ENCODE measurements around the gene CENPM. TPM values are rescaled to one million over a fixed set of nuclear protein-coding genes. Genes with fewer than 3 reads are reported as not detected.

Gene CENPM
- polyA plus RNA-seq, 1 donor (not counting 4 experiments of a cell fraction or from before 2014, with no cell fraction given) = 4.8 TPM

DNA sequence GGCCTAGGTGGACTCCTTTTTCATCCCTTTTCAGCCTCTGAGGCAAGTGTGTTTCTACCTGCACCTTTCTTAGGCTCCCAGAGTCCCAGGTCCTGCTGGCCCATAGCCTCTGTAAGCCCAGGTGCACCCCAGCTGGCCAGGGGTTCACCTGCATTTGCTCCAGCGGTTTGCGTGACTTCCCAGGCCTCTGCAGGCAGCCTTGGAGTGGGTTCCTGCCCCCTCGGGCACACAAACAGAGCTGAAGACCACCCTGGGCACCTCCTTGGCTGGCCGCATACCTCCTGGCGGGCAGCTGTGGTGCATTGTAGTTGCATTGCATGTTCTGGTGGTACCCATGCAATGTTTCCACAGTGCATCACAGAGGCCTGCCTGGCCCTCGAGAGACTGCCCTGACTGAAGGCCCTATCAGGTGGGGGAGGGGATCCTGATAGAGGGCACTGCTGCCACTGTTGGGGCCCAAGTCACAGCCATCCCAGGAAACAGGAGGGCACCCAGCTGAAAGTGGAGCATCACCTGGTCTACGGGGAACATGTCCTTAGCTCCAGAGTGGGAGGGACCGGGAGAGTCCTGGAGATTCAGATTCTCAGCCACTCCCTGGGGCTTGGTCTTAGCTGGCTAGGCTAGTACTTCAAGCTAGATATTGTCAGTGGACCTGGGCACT, 46.2 kb downstream of the CENPM start:
- Histone ChIP-seq H3K9me3 (ENCODE audit: control insufficient read depth, low read depth, low read length) (no peaks in the 10 kb centered on the region), H3K4me3 (ENCODE audit: control insufficient read depth in 2 of 3, extremely low read depth in 1 of 3, insufficient read depth in 2 of 3, low read depth in 1 of 3, low read length in 3 of 3) (no peak overlapping the region), H4K20me1 (ENCODE audit: control insufficient read depth, extremely low read depth, insufficient read depth, low read length) (peaks cover 3% of the 10 kb centered on the region), H2AFZ (ENCODE audit: control insufficient read depth, low read length) (no peak overlapping the region), H3K36me3 (ENCODE audit: control insufficient read depth in 2 of 2, extremely low read depth in 1 of 2, insufficient read depth in 2 of 2, low read length in 2 of 2) (peaks cover 62 to 65% of the 10 kb centered on the region in 2 experiments), H3K4me2 (ENCODE audit: control insufficient read depth, extremely low read depth, insufficient read depth, low read depth, low read length) (no peak overlapping the region), H3K27ac (ENCODE audit: control insufficient read depth, insufficient read depth, low read length) (no peak overlapping the region), H3K27me3 (ENCODE audit: control insufficient read depth, extremely low read depth, insufficient read depth, low read length) (no peaks in the 10 kb centered on the region), H3K79me2 (ENCODE audit: control insufficient read depth, insufficient read depth, low read length) (no peaks in the 10 kb centered on the region), H3K4me1 (ENCODE audit: control insufficient read depth, extremely low read depth, insufficient read depth, low read length) (no peaks in the 10 kb centered on the region), H3K9me1 (ENCODE audit: control insufficient read depth, extremely low read depth, insufficient read depth, low read length) (no peaks in the 10 kb centered on the region), H3K9ac (ENCODE audit: control insufficient read depth, extremely low read depth, insufficient read depth, low read length) (no peak overlapping the region)
- FAIRE-seq (no peak), DNase-seq (ENCODE audit: low read depth, low spot score) (no peak)
- TF ChIP-seq, protein P1, sequence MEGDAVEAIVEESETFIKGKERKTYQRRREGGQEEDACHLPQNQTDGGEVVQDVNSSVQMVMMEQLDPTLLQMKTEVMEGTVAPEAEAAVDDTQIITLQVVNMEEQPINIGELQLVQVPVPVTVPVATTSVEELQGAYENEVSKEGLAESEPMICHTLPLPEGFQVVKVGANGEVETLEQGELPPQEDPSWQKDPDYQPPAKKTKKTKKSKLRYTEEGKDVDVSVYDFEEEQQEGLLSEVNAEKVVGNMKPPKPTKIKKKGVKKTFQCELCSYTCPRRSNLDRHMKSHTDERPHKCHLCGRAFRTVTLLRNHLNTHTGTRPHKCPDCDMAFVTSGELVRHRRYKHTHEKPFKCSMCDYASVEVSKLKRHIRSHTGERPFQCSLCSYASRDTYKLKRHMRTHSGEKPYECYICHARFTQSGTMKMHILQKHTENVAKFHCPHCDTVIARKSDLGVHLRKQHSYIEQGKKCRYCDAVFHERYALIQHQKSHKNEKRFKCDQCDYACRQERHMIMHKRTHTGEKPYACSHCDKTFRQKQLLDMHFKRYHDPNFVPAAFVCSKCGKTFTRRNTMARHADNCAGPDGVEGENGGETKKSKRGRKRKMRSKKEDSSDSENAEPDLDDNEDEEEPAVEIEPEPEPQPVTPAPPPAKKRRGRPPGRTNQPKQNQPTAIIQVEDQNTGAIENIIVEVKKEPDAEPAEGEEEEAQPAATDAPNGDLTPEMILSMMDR (optimal IDR thresholded peaks at IDR 0.05 in 1 of 3, IDR thresholded peaks at IDR 0.05 in 1 of 3, conservative IDR thresholded peaks at IDR 0.05 in 1 of 3; ENCODE audit: extremely low read depth in 1 of 3, insufficient read depth in 2 of 3, low read length in 3 of 3) = no peak
- TF ChIP-seq EZH2 (IDR thresholded peaks at IDR 0.05; ENCODE audit: low read length) = no peak
- dilution Hi-C loops (cut with MboI; ENCODE audit: extremely low pct_ligation_motif_present, low sequenced_read_pairs) = no loop called here

DNA sequence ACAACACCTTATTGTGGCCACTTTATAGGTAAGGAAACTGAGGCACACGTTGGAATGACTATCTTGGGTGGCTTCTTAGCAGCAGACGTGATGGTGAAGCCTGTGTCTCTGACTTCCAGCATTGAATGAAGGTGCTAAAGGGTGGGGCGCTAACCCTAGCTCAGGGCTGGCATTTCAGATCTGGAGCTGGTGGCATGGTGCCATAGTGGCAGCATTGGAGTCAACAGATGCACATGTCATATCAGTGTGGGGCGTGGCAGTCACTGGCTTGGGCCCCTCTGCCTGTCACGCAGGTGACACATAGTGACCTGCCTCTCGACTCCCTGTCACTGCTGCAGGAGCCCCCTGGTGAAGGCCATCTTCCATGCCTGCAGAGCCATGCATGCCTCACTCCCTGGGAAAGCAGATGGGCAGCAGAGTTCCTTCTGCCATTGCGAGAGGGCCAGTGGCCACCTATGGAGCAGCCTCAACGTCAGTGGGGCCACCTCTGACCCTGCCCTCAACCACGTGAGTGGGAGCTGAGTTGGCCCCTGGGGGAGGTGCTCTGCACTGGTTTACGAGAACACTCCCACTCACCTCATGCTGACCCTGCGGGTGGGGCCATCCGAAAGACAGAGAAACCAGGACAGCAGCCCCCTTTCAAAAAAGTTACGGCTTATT, 46.8 kb downstream of the CENPM start:
- H3K36me3 ChIP-seq (ENCODE audit: control insufficient read depth in 2 of 2, extremely low read depth in 1 of 2, insufficient read depth in 2 of 2, low read length in 2 of 2) = peaks cover 59 to 62% of the 10 kb centered on the region in 2 experiments
- H3K4me3 ChIP-seq (ENCODE audit: control insufficient read depth in 2 of 3, extremely low read depth in 1 of 3, insufficient read depth in 2 of 3, low read depth in 1 of 3, low read length in 3 of 3) = no peak overlapping the region
- H3K27ac ChIP-seq (ENCODE audit: control insufficient read depth, insufficient read depth, low read length) = no peak overlapping the region
- no peak overlapping the region for H3K4me2 ChIP-seq (ENCODE audit: control insufficient read depth, extremely low read depth, insufficient read depth, low read depth, low read length)
- dilution Hi-C loops (cut with MboI; ENCODE audit: extremely low pct_ligation_motif_present, low sequenced_read_pairs) = no loop called here
- H3K9me1 ChIP-seq (ENCODE audit: control insufficient read depth, extremely low read depth, insufficient read depth, low read length) = no peaks in the 10 kb centered on the region
- no peak for DNase-seq (ENCODE audit: low read depth, low spot score)
- no peak overlapping the region for H3K9ac ChIP-seq (ENCODE audit: control insufficient read depth, extremely low read depth, insufficient read depth, low read length)
- H3K9me3 ChIP-seq (ENCODE audit: control insufficient read depth, low read depth, low read length) = no peaks in the 10 kb centered on the region
- no peak overlapping the region for H2AFZ ChIP-seq (ENCODE audit: control insufficient read depth, low read length)
- TF ChIP-seq, protein P1 (optimal IDR thresholded peaks at IDR 0.05 in 1 of 3, IDR thresholded peaks at IDR 0.05 in 1 of 3, conservative IDR thresholded peaks at IDR 0.05 in 1 of 3; ENCODE audit: extremely low read depth in 1 of 3, insufficient read depth in 2 of 3, low read length in 3 of 3) = no peak
- no peak for TF ChIP-seq EZH2 (IDR thresholded peaks at IDR 0.05; ENCODE audit: low read length)
- peaks cover 3% of the 10 kb centered on the region for H4K20me1 ChIP-seq (ENCODE audit: control insufficient read depth, extremely low read depth, insufficient read depth, low read length)
- H3K79me2 ChIP-seq (ENCODE audit: control insufficient read depth, insufficient read depth, low read length) = no peaks in the 10 kb centered on the region
- FAIRE-seq = no peak
- H3K4me1 ChIP-seq (ENCODE audit: control insufficient read depth, extremely low read depth, insufficient read depth, low read length) = no peaks in the 10 kb centered on the region
- H3K27me3 ChIP-seq (ENCODE audit: control insufficient read depth, extremely low read depth, insufficient read depth, low read length) = no peaks in the 10 kb centered on the region
